COLO668 (cell line): ENCODE measurements around the gene PRDM16.

Experiments
- DNase-seq: peaks from one replicate; lab custom pipeline; 2025; ENCODE audit not compliant: unreplicated experiment; lab: John Stamatoyannopoulos, UW

PRDM16 gene

GRCh38 chr1:3053366-3053980 is 15.5 kb upstream of the PRDM16 start:
- DNase-seq = no peak

GRCh38 chr1:3053986-3054385 is 15.0 kb upstream of the PRDM16 start:
- no peak for DNase-seq

- no peak for DNase-seq
These were observed 14.5 kb upstream of the PRDM16 start for GRCh38 chr1:3054474-3054873.

GRCh38 chr1:3055051-3055450 is 14.0 kb upstream of the PRDM16 start:
- DNase-seq = no peak

GRCh38 chr1:3056641-3057040 is 12.4 kb upstream of the PRDM16 start:
- no peak for DNase-seq

- no peak for DNase-seq
These were observed 10.6 kb upstream of the PRDM16 start for GRCh38 chr1:3058263-3059030.

GRCh38 chr1:3060127-3060526 is 8.9 kb upstream of the PRDM16 start:
- DNase-seq = no peak

- no peak for DNase-seq
These were observed 8.1 kb upstream of the PRDM16 start for GRCh38 chr1:3060601-3061551.

GRCh38 chr1:3061566-3061965 is 7.4 kb upstream of the PRDM16 start:
- DNase-seq = no peak

GRCh38 chr1:3061981-3062615 is 6.9 kb upstream of the PRDM16 start:
- DNase-seq = no peak

GRCh38 chr1:3062616-3063378 is 6.2 kb upstream of the PRDM16 start:
- no peak for DNase-seq

- no peak for DNase-seq
These were observed 5.4 kb upstream of the PRDM16 start for GRCh38 chr1:3063379-3064295.

- DNase-seq = no peak
These were observed 4.6 kb upstream of the PRDM16 start for GRCh38 chr1:3064296-3064850.

GRCh38 chr1:3064901-3065300 is 4.1 kb upstream of the PRDM16 start:
- DNase-seq = no peak

GRCh38 chr1:3065396-3065795 is 3.6 kb upstream of the PRDM16 start:
- DNase-seq = no peak

- DNase-seq = no peak
These were observed 3.2 kb upstream of the PRDM16 start for GRCh38 chr1:3065797-3066196.

GRCh38 chr1:3066250-3066711 is 2.7 kb upstream of the PRDM16 start:
- DNase-seq = peak; percentile 32

GRCh38 chr1:3066826-3067225 is 2.2 kb upstream of the PRDM16 start:
- no peak for DNase-seq

- DNase-seq = no peak
These were observed 1.7 kb upstream of the PRDM16 start for GRCh38 chr1:3067301-3067670.
